ENCODE measurements around the gene NR1H4.
"Not testable (repeated sequence)": the region's sequence is repeated elsewhere in the genome, so short reads cannot be mapped to it uniquely, and the experiment has no call there.

Gene NR1H4

GRCh38 chr12:100473050-100473715, 483 bp upstream of the NR1H4 start:
- DNase-seq, result no peak

GRCh38 chr12:100474617-100475016, 951 bp downstream of the NR1H4 start:
- no peak for DNase-seq

GRCh38 chr12:100476013-100476751, 2.5 kb downstream of the NR1H4 start:
- no peak for DNase-seq

GRCh38 chr12:100481021-100481420, 7.4 kb downstream of the NR1H4 start:
- no peak for DNase-seq

GRCh38 chr12:100484183-100484886, 10.7 kb downstream of the NR1H4 start:
- no peak for DNase-seq

- no peak for DNase-seq
These were observed 11.3 kb downstream of the NR1H4 start for GRCh38 chr12:100484891-100485471.

GRCh38 chr12:100485983-100486382, 12.3 kb downstream of the NR1H4 start:
- no peak for DNase-seq

- no peak for DNase-seq
These were observed 15.7 kb downstream of the NR1H4 start for GRCh38 chr12:100489251-100489820.

GRCh38 chr12:100490056-100490455, 16.4 kb downstream of the NR1H4 start:
- DNase-seq, result no peak

GRCh38 chr12:100491104-100491503, 17.4 kb downstream of the NR1H4 start:
- DNase-seq, result no peak

GRCh38 chr12:100493396-100494012, 19.8 kb downstream of the NR1H4 start:
- DNase-seq, result no peak

- DNase-seq, result no peak
These were observed 20.4 kb downstream of the NR1H4 start for GRCh38 chr12:100494026-100494425.

- DNase-seq, result no peak
These were observed 20.9 kb downstream of the NR1H4 start for GRCh38 chr12:100494538-100494937.

- DNase-seq, result no peak
These were observed 23.6 kb downstream of the NR1H4 start for GRCh38 chr12:100497105-100497795.

GRCh38 chr12:100498141-100498540, 24.5 kb downstream of the NR1H4 start:
- DNase-seq, result no peak

- no peak for DNase-seq
These were observed 25.8 kb downstream of the NR1H4 start for GRCh38 chr12:100499416-100499815.

- not testable (repeated sequence) for DNase-seq
These were observed 29.1 kb downstream of the NR1H4 start for GRCh38 chr12:100502718-100503117.

GRCh38 chr12:100503228-100503628, 29.6 kb downstream of the NR1H4 start:
- no peak for DNase-seq

GRCh38 chr12:100504804-100505203, 31.1 kb downstream of the NR1H4 start:
- no peak for DNase-seq

GRCh38 chr12:100508751-100509150, 35.1 kb downstream of the NR1H4 start:
- DNase-seq, result no peak

GRCh38 chr12:100512692-100513091, 39.0 kb downstream of the NR1H4 start:
- no peak for DNase-seq

GRCh38 chr12:100515968-100516367, 42.3 kb downstream of the NR1H4 start:
- DNase-seq, result no peak
